ENCODE results near the gene SLC16A1.
"Not testable (repeated sequence)": the region's sequence is repeated elsewhere in the genome, so short reads cannot be mapped to it uniquely, and the experiment has no call there.

The SLC16A1 gene

GRCh38 chr1:112961072-112961471, 5.1 kb upstream of the SLC16A1 start:
- DNase-seq, result no peak

- DNase-seq, result no peak
These were observed 4.4 kb upstream of the SLC16A1 start for GRCh38 chr1:112960384-112960783.

GRCh38 chr1:112958236-112958635, 2.2 kb upstream of the SLC16A1 start:
- not testable (repeated sequence) for DNase-seq

- DNase-seq, result peak; percentile 17
These were observed 1.3 kb upstream of the SLC16A1 start for GRCh38 chr1:112957133-112957812.

GRCh38 chr1:112956544-112957132, 642 bp upstream of the SLC16A1 start:
- peak; percentile 55 for DNase-seq

GRCh38 chr1:112954945-112955772, 837 bp downstream of the SLC16A1 start:
- peak; percentile 45 for DNase-seq

- no peak for DNase-seq
These were observed 1.9 kb downstream of the SLC16A1 start for GRCh38 chr1:112954017-112954650.

GRCh38 chr1:112950426-112950825, 5.6 kb downstream of the SLC16A1 start:
- DNase-seq, result no peak

- no peak for DNase-seq
These were observed 9.3 kb downstream of the SLC16A1 start for GRCh38 chr1:112946683-112947082.

GRCh38 chr1:112939810-112940209, 16.2 kb downstream of the SLC16A1 start:
- DNase-seq, result no peak

GRCh38 chr1:112938210-112938609, 17.8 kb downstream of the SLC16A1 start:
- no peak for DNase-seq

- DNase-seq, result no peak
These were observed 18.5 kb downstream of the SLC16A1 start for GRCh38 chr1:112937495-112937894.

- peak; percentile 21 for DNase-seq
These were observed 18.9 kb downstream of the SLC16A1 start for GRCh38 chr1:112937070-112937469.

GRCh38 chr1:112935461-112936111, 20.4 kb downstream of the SLC16A1 start:
- DNase-seq, result no peak

- DNase-seq, result no peak
These were observed 21.4 kb downstream of the SLC16A1 start for GRCh38 chr1:112934577-112934976.

- DNase-seq, result no peak
These were observed 22.0 kb downstream of the SLC16A1 start for GRCh38 chr1:112933820-112934571.

- DNase-seq, result no peak
These were observed 26.0 kb downstream of the SLC16A1 start for GRCh38 chr1:112929979-112930378.

GRCh38 chr1:112927462-112927990, 28.5 kb downstream of the SLC16A1 start:
- peak; percentile 18 for DNase-seq

GRCh38 chr1:112926858-112927257, 29.1 kb downstream of the SLC16A1 start:
- no peak for DNase-seq

- DNase-seq, result no peak
These were observed 31.0 kb downstream of the SLC16A1 start for GRCh38 chr1:112925015-112925414.

- no peak for DNase-seq
These were observed 32.0 kb downstream of the SLC16A1 start for GRCh38 chr1:112923959-112924349.

All from midbrain (tissue), 1 donor.